GM19239 (cell line): ENCODE measurements around the gene CDYL.

Source experiments
- DNase-seq: peaks from one replicate; pipeline ENCODE4 v3.0.0; 2011; ENCODE audit warnings: low spot score; ENCODE audit not compliant: insufficient read length
- FAIRE-seq: peaks from 2 replicates; lab custom pipeline; 2011; peaks lifted over from hg19 to GRCh38; lab: Jason Lieb, UNC

CDYL gene

GRCh38 chr6:4801491-4802110 lies 25.4 kb downstream of the CDYL start:
- DNase-seq (no peak), FAIRE-seq (peak; percentile 84)

GRCh38 chr6:4802312-4802935 lies 26.2 kb downstream of the CDYL start:
- DNase-seq, result peak; percentile 35

GRCh38 chr6:4803343-4803744 lies 27.1 kb downstream of the CDYL start:
- DNase-seq, result no peak
- no peak for FAIRE-seq

More at GRCh38 chr6:4802312-4802935, 26.2 kb downstream of the CDYL start:
- FAIRE-seq, result peak; percentile 77

GRCh38 chr6:4804095-4804494 lies 27.9 kb downstream of the CDYL start:
- FAIRE-seq (no peak), DNase-seq (no peak)

GRCh38 chr6:4805553-4806336 lies 29.5 kb downstream of the CDYL start:
- no peak for FAIRE-seq
- DNase-seq, result no peak

- FAIRE-seq (no peak), DNase-seq (no peak)
Observed at GRCh38 chr6:4806337-4806725, 30.1 kb downstream of the CDYL start.

GRCh38 chr6:4806791-4807190 lies 30.6 kb downstream of the CDYL start:
- FAIRE-seq (no peak), DNase-seq (no peak)

GRCh38 chr6:4808396-4808795 lies 32.2 kb downstream of the CDYL start:
- FAIRE-seq (no peak), DNase-seq (no peak)

- DNase-seq, result no peak
- FAIRE-seq, result no peak
Observed at GRCh38 chr6:4809999-4810918, 34.1 kb downstream of the CDYL start.

- DNase-seq (no peak), FAIRE-seq (no peak)
Observed at GRCh38 chr6:4812068-4812467, 35.9 kb downstream of the CDYL start.

GRCh38 chr6:4813055-4813454 lies 36.9 kb downstream of the CDYL start:
- FAIRE-seq (no peak), DNase-seq (no peak)

- no peak for FAIRE-seq
- no peak for DNase-seq
Observed at GRCh38 chr6:4814212-4814611, 38.0 kb downstream of the CDYL start.

- DNase-seq (no peak), FAIRE-seq (no peak)
Observed at GRCh38 chr6:4814987-4815386, 38.8 kb downstream of the CDYL start.

GRCh38 chr6:4815584-4815983 lies 39.4 kb downstream of the CDYL start:
- DNase-seq (no peak), FAIRE-seq (no peak)

- DNase-seq (no peak), FAIRE-seq (no peak)
Observed at GRCh38 chr6:4816904-4817303, 40.7 kb downstream of the CDYL start.

GRCh38 chr6:4817551-4817950 lies 41.3 kb downstream of the CDYL start:
- DNase-seq (no peak), FAIRE-seq (no peak)

- FAIRE-seq (no peak), DNase-seq (no peak)
Observed at GRCh38 chr6:4818272-4818938, 42.2 kb downstream of the CDYL start.

GRCh38 chr6:4819706-4820283 lies 43.6 kb downstream of the CDYL start:
- no peak for FAIRE-seq
- no peak for DNase-seq

- FAIRE-seq, result no peak
- DNase-seq, result no peak
Observed at GRCh38 chr6:4820704-4821276, 44.6 kb downstream of the CDYL start.
